ENCODE measurements around the gene NACA2.

DNA sequence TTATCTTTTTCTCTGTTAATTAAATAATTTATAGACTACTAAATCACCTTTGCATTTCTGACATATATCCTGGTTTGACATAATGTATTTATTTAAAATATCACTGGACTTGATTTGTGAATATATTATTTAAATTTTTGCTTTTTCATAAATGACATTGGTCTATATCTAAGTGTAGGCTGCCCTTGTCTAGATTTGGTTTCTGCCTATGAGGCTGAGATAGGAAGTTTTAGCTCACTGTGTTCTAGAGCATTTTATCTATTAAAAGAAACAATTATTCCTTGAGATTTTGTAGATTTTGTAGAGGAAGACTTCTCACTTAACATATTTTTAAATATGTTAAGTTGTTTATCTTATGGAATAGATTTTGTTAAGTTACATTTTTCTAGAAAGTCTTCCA lies 43.9 kb downstream of the NACA2 start:
- no peak for TF ChIP-seq POLR2A (IDR thresholded peaks at IDR 0.05)
- TF ChIP-seq, protein P1, sequence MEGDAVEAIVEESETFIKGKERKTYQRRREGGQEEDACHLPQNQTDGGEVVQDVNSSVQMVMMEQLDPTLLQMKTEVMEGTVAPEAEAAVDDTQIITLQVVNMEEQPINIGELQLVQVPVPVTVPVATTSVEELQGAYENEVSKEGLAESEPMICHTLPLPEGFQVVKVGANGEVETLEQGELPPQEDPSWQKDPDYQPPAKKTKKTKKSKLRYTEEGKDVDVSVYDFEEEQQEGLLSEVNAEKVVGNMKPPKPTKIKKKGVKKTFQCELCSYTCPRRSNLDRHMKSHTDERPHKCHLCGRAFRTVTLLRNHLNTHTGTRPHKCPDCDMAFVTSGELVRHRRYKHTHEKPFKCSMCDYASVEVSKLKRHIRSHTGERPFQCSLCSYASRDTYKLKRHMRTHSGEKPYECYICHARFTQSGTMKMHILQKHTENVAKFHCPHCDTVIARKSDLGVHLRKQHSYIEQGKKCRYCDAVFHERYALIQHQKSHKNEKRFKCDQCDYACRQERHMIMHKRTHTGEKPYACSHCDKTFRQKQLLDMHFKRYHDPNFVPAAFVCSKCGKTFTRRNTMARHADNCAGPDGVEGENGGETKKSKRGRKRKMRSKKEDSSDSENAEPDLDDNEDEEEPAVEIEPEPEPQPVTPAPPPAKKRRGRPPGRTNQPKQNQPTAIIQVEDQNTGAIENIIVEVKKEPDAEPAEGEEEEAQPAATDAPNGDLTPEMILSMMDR (IDR thresholded peaks at IDR 0.05): no peak
